Head of caudate nucleus (tissue), 42 donors: ENCODE data around the gene ANKUB1.
"Not testable (repeated sequence)": the region's sequence is repeated elsewhere in the genome, so short reads cannot be mapped to it uniquely, and the experiment has no call there.

Experiments used
- DNase-seq, 42 donors: peaks; one replicate each; pipeline versions ENCODE4 v3.0.0 to v3.0.0-alpha.2; 2020 to 2021; ENCODE audit warnings: mixed read lengths in 7 of 42
- intact Hi-C: fragments of 100-400 bp; cut with DNase I; formaldehyde crosslinking; loops from one replicate; pipeline ENCODE4 v1.15.0; 2022

Gene ANKUB1, protein sequence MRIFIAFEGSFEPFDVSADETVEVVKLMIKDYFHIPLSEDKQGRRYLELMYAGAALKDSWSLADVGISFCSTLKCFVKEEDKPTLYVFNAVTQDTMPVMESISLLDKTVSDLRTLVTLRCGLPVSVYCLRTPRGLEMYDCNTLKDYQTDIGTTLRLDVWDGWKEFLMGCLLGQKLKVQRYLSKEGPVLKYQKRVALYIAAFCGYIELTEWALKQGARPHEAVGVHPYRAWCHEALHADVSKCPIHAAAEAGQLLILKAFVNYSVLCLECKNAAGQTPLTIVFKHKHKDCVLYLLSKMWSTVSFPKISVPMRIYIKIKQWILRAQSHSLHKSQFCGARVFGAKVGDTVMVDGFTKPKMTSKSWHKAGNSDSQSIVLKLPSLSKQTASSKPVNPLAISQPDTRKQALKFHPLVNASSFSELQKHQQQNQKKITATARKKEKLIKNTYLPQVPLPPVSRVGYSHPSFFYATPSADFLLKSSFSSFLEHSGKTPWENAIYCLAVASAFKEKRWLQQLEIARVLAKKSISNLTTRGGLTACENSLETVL

DNA sequence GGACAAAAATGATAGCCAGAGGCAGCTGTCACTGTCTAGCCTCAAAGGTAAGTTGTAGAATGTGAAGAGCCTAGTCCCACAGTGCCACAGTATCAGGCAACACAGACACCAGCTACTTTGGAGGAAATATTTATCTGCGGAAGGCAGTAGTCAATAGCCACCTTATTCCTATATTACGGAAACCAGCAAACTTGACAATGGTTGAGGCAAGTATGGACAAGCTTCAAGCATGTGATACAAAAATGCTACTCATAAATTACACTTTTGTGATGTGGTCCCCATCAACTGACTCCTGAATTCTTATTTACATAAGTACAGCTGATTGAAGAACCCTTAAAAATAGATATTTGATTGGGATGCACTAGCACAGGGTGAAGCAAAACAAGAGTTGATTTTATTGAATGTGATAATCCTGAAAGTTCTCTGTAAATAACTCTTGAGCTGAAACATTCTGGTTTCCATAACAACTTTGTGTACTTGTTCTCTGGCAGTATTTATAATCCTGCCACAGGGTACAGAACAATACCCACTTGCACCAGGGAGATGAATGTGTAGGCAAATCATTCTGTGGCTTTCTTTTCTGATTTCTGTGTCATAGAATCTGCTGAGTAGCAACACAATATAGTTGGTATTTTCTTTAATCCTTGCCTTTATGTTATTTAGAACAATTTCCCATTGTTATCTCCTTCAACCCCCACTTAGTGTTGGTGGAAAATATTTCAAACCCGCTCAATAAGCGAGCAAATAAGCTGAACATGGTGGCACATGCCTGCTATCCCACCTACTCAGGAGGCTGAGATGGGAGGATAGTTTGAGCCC lies at the start of gene ANKUB1:
TSS of gene ANKUB1 (minus strand) at position 103 of the 819 bp plus-strand sequence. CDS start 188 bp downstream, outside the sequence.
- intact Hi-C loops: no loop called here
- DNase-seq: no peak

DNA sequence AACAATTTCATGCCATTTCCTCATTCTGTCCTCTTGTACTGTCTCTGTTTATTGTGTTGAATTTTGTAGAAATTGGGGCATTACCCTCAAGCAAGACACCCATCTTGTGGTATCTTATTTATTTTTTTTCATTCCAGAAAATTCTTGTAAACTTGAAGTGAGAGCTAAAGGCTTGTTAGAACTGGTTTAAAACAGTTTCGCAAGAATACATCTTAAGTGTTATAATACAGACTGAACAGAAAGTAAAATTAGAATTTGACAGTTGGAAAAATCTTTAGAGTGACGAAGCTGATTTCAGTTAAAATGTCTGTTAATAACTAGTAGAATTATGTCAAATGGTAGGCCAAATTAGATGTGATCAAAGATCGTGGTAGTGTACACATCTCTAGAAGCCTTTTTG lies 47.5 kb upstream of the ANKUB1 start:
- DNase-seq: no peak
- intact Hi-C loops: no loop called here

DNA sequence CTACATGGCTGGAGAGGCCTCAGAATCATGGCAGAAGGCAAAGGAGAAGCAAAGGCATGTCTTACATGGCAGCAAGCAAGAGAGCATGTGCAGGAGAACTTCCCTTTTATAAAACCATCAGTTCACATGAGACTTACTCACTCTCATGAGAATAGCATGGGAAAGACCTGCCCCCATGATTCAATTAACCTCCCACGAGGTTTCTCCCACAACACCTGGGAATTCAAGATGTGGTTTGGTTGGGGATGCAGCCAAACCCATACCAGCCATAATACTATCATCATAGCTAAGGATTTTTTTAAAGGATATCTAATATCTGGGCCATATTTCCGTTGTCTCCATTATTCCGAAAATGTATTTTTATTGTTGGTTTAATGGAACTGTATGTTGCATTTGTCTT lies 47.1 kb upstream of the ANKUB1 start:
- intact Hi-C loops, DNase-seq: not testable (repeated sequence)

DNA sequence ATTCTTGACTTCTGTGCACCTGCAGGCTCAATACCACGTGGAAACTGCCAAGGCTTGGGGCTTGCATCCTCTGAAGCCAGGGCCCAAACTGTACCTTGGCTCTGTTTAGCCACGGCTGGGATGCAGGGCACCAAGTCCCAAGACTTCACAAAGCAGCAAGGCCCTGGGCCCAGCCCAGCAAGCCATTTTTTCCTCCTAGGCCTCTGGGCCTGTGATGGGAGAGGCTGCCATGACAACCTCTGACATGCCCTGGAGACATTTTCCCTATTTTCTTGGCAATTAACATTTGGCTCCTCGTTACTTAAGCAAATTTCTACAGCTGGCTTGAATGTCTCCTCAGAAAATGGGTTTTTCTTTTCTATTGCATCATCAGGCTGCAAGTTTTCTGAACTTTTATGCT lies 46.1 kb upstream of the ANKUB1 start:
- intact Hi-C loops, DNase-seq: not testable (repeated sequence)

DNA sequence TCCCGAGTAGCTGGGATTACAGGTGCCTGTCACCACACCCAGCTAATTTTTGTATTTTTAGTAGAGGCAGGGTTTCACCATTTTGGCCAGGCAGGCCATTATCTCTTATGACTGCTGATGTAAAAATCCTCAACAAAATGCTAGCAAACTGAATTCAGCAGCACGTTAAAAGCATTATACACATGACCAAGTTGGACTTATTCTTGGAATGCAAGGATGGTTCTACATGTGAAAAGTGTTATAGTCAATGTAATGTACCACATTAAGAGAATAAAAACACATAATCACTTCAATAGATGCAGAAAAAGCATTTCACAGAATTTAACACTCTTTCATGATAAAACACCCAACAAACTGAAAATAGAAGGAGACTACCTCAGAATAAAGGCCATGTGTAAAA lies 40.9 kb upstream of the ANKUB1 start:
- intact Hi-C loops: no loop called here
- no peak for DNase-seq

DNA sequence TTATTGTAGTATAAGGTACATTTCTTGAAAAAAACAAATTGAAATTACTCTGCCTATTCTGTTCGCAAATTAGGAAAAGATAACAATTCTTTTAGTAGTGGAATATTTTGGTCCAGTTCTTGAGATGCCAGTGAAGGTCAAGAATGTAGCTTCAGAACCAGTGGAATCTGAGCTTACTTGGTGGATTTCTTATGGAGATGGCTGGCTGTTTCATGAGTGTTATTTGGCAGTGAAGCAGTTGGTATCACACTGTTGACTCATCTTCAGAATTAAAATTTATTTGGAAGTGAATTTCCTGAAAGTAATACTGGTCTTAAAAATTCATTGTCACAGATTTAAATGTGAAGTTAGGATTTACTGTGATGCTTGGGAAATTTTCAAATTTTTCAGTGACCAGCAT lies 39.7 kb upstream of the ANKUB1 start:
- intact Hi-C loops: no loop called here

DNA sequence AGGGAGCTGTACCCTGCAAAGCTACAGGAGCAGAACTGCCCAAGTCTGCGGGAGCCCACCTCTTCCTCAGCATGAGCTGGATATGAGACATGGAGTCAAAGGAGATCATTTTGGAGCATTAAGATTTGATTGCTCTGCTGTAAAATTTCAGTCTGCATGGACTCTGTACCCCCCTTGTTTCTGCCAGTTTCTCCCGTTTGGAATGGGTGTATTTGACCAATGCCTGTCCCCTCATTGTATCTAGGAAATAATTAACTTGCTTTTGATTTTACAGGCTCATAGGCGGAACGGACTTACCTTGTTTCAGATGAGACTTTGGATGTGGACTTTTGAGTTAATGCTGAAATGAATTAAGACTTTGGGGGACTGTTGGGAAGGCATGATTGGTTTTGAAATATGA lies 39.0 kb upstream of the ANKUB1 start:
- intact Hi-C loops: no loop called here
- no peak for DNase-seq

More for the DNA sequence above, 39.7 kb upstream of the ANKUB1 start:
- no peak for DNase-seq

DNA sequence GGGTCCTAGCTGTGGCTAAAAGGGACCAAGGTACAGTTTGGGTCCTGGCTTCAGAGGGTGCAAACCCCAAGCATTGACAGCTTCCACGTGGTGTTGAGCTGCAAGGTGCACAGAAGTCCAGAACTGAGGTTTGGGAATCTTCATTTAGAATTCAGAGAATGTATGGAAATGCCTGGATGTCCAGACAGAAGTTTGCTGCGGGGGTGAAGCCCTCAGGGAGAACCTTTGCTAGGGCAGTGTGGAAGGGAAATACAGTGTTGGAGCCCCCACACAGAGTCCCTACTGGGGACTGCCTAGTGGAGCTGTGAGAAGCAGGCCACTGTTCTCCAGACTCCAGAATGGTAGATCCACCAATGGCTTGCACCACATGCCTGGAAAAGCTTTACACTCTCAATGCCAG lies 38.5 kb upstream of the ANKUB1 start:
- intact Hi-C loops: no loop called here
- no peak for DNase-seq

DNA sequence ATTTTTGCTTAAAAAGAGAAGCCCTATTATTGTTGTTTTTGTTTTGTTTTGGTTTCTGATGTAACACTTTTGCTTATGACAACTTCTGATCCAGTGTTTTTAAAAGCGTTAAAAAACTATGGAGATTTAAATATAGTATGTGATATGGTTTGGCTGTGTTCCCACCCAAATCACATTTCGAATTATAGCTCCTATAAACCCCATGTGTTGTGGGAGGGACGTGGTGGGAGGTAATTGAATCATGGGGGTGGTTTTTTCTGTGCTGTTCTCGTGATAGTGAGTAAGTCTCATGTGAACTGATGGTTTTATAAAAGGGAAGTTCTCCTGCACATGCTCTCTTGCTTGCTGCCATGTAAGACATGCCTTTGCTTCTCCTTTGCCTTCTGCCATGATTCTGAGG lies 37.3 kb upstream of the ANKUB1 start:
- intact Hi-C loops, DNase-seq: not testable (repeated sequence)

DNA sequence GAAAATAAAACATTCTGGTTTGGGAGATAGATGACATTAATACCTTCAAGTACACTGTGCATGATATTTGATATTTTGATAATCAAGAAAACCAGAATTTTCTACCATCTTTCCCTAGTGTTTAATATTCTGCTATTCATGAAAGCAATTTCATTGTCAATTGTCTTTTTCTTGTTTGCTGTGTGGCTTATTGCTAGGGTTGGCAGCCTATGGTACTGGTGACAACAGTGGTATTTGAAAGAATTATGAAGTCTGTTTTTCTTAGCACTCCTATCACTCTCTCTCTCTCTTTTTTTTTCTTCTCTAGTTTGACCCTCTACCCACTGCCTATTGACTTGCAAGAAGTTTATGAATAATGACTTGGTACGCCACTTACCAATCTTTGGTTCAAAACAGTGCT lies 36.0 kb upstream of the ANKUB1 start:
- DNase-seq: peak in 2 of 42 donors; percentile 23 to 37
- intact Hi-C loops: no loop called here

DNA sequence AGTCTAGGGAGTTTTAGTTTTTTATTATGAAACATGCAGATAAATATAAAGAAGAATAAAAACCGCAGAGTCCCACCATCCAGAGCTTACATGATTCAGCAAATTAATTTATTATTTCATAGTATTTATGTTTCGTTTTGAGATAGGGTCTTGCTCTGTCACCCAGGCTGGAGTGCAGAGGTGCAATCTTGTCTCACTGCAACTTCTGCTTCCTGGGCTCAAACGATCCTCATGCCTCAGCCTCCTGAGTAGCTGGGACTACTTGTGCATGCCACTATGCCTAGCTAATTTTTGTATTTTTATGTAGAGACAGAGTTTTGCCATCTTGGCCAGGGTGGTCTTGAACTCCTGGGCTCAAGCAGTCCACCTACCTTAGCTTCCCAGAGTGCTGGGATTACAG lies 34.3 kb upstream of the ANKUB1 start:
- intact Hi-C loops: no loop called here
- DNase-seq: no peak

DNA sequence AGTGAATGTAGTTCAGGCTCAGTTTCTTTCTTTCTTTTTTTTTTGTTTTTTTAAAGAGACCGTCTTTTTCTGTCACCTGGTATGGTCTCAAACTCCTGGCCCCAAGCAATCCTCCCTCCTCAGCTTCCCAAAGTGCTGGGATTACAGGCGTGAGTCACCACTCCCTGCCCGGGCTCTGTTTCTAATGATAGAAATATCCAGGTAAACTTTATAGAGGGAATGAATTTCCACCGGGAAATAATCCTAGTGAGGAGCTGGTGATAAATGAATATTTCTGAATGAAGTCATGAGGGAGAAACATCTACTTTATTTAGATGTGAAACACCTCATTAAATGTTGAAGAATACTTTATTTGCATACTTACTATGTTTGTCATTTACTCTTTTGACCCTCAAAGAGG lies 27.8 kb upstream of the ANKUB1 start:
- no peak for DNase-seq
- intact Hi-C loops: no loop called here

DNA sequence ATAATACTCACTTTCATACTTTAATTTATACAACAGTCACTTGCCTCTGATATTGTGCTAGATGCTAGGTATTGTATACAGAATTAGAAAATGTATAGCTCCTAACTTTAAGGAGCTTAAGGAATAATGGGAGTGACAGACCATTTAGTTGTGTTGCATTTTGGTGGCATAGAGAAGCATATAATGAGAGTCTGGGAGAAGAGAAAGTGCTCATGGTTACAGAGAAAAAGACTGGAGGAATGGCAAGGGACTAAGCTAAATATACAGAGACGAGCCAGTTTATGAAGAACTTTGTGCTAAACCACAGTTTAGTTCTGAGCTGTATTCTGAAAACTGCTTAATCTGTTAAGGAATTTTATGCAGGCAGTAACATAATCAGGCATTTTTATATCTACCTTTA lies 27.1 kb upstream of the ANKUB1 start:
- no peak for DNase-seq
- intact Hi-C loops: loop anchor here (10.0 kb wide), 1 partner anchor 145 kb away; no protein-coding TSS in a partner anchor

DNA sequence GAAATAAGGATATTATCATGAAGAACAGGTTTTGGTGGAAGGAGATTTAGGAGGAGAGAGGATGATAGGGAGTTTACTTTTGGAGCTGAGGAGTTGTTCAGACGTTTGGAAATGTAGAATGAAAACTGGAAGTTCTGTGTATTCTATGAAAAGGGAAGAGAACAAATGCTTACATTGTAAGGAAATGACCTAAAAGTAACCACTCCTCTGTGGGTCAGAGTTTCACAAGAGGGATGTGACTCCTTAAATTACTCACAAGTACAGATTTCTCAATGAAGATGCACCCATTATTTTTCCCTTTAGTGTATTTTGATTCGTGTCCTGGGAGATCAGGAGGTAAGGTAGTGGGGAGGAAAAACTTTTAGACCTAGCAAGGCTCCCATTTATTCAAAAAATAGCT lies 24.6 kb upstream of the ANKUB1 start:
- no peak for DNase-seq
- intact Hi-C loops: loop anchor here (10.0 kb wide), 1 partner anchor 148 kb away; no protein-coding TSS in a partner anchor

DNA sequence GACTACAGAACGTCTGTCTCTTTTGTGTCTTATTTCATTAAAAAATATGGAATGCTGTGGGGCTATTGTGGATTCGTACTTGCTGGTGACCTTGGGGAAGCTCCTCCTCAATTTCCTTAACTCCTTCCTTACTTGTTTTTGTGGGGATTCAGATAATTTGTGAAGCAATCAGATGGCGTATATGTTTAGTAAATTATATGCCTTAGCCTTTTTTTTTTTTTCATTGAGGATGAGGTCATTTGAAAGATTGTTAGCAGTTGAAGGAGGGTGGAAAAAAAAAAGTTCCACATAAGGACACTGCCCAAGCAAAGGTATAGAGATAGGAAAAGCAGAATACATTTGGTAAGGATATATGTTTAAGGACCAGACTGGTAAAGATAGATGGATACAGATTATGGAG lies 24.0 kb upstream of the ANKUB1 start:
- no peak for DNase-seq
- intact Hi-C loops: loop anchor here (10.0 kb wide), 1 partner anchor 148 kb away; no protein-coding TSS in a partner anchor

DNA sequence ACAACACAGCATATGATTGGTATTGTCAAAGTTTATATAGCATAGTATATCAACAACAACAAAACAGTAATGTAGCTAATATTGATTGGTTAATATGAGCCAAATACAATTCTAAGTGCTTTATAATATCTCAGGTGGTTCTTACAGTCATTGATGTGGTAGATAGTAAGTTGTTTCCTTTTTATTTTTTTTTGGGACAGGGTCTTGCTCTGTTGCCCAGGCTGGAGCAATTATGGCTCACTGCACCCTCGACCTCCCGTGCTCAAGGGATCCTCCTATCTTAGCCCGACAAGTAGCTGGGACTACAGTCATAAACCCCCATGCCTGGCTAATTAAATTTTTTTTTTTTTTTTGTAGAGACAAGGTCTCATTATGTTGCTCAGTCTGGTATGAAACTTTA lies 23.4 kb upstream of the ANKUB1 start:
- intact Hi-C loops: loop anchor here (10.0 kb wide), 1 partner anchor 149 kb away; no protein-coding TSS in a partner anchor
- no peak for DNase-seq

DNA sequence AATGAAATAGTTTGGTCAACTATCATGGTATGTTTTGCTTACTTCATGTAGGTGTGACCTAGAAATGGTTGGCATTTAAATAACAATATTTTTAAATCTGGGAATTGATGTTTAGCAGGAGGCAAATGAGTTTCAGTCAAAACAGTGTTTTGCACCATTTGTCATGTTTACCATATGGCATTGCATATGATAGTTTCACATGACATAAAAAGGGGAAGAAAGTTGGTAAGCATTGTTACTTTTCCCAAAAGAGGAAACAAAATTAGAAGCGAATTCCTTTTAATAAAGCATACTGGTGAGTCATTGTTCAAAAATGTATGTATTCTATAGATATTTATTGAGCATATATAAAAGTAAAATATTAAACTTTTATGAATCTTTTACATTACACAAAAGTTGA lies 23.0 kb upstream of the ANKUB1 start:
- intact Hi-C loops: loop anchor here (10.0 kb wide), 1 partner anchor 149 kb away; no protein-coding TSS in a partner anchor
- DNase-seq: no peak

DNA sequence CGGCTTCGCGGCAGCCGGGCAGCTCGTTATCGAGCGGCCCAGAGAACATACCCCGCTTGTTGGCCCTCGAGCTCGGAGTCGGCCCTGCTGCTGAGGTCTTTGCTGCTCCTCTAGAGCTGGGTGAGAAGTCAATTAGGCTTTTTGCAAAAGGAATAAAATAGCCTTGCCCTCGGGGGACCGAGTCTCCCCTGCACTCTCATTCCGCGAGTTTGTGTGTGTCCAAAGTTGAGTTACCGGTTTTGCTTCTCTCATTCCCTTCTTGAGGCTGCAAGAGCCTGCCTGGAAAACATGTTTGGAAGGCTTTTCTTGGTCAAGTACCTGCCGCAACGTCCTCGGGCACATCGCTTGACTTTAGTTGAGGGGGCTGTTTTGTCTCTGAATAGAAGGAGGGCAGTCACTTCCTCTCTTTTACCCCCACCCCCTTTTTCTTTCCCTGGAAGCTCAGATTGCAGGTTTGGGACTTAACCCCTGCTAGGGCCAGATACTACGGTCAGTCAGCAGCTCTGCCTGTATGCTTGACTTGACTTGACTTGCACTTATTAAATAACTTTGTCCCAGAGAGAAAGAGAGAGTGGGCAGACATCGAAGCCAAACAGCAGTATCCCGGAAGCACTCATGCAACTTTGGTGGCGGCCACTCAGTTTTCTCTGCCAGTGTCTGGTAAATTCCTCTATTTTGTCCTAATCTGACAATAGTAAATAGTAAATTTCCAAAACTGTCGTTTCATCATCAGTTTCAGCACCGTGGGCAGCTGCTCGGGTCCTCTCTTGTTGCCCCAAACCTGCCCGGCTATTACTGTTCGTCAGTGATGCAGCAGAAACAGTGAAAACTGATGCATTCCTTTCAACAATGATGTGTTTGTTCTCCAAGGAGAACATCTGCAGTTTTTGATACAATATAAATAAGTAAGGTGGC lies 21.3 kb upstream of the ANKUB1 start:
- intact Hi-C loops: loop anchor here (10.0 kb wide), 1 partner anchor 151 kb away; no protein-coding TSS in a partner anchor

More for the DNA sequence above, 21.3 kb upstream of the ANKUB1 start:
- peak in 37 of 42 donors; percentile 4 to 66 (median 33) for DNase-seq
